Hepatocyte (in vitro differentiated cells): ENCODE results near the gene KRTAP22-2. TPM values are rescaled to one million over a fixed set of nuclear protein-coding genes. Genes with fewer than 3 reads are reported as not detected.

Experiments used
- DNase-seq: peaks from one replicate; pipeline ENCODE4 v3.0.0-alpha.2; 2016; ENCODE audit warnings: low spot score
- H2AFZ ChIP-seq: fragments of 200-600 bp; sonication (generic); 2 replicates; pipeline ENCODE4 v1.6.0; 2016; ENCODE audit warnings: antibody characterized with exemption, mild to moderate bottlenecking
- H3K27ac ChIP-seq: fragments of 200-600 bp; sonication (generic); 2 replicates; pipeline ENCODE4 v1.5.1; 2016; ENCODE audit warnings: mild to moderate bottlenecking
- H3K27me3 ChIP-seq: fragments of 200-600 bp; sonication (generic); 2 replicates; pipeline ENCODE4 v1.6.1; 2016
- H3K36me3 ChIP-seq: fragments of 200-600 bp; sonication (generic); replicated peaks from 2 replicates; pipeline ENCODE4 v1.5.1; 2016; ENCODE audit warnings: low read depth; ENCODE audit not compliant: insufficient read depth
- H3K4me1 ChIP-seq: fragments of 200-600 bp; sonication (generic); 2 replicates; pipeline ENCODE4 v1.5.1; 2016; ENCODE audit warnings: mild to moderate bottlenecking, moderate library complexity; ENCODE audit not compliant: insufficient read depth
- H3K4me2 ChIP-seq: fragments of 200-600 bp; sonication (generic); 2 replicates; pipeline ENCODE4 v1.6.0; 2016
- H3K4me3 ChIP-seq: fragments of 200-600 bp; sonication (generic); 2 replicates; pipeline ENCODE4 v1.5.1; 2016; ENCODE audit warnings: mild to moderate bottlenecking
- H3K79me2 ChIP-seq: fragments of 200-600 bp; sonication (generic); 2 replicates; pipeline ENCODE4 v1.6.0; 2017; ENCODE audit warnings: mild to moderate bottlenecking
- H3K9me2 ChIP-seq: fragments of 200-600 bp; sonication (generic); replicated peaks from 2 replicates; pipeline ENCODE4 v1.6.0; 2017; ENCODE audit warnings: mild to moderate bottlenecking; ENCODE audit not compliant: insufficient read depth
- H3K9me3 ChIP-seq: fragments of 200-600 bp; sonication (generic); 2 replicates; pipeline ENCODE4 v1.5.1; 2016; ENCODE audit warnings: low read depth, mild to moderate bottlenecking
- H4K20me1 ChIP-seq: fragments of 200-600 bp; sonication (generic); 2 replicates; pipeline ENCODE4 v1.6.0; 2016; ENCODE audit warnings: mild to moderate bottlenecking; ENCODE audit not compliant: insufficient read depth, poor library complexity, severe bottlenecking
- EZH2 ChIP-seq: fragments of 200-600 bp; sonication (generic); IDR thresholded peaks from 2 replicates; pipeline ENCODE4 v1.6.1; 2016; ENCODE audit warnings: antibody characterized with exemption, mild to moderate bottlenecking, borderline replicate concordance
- EZH2phosphoT487 ChIP-seq: fragments of 200-600 bp; sonication (generic); IDR thresholded peaks from one replicate; pipeline ENCODE4 v1.6.1; 2018; ENCODE audit warnings: antibody characterized with exemption, mild to moderate bottlenecking, low read depth, moderate library complexity; ENCODE audit not compliant: unreplicated experiment, severe bottlenecking
- WGBS: methylation state at CpG from one replicate; pipeline ENCODE4 v1.1.6; 2016; ENCODE audit warnings: low lambda C conversion rate; ENCODE audit errors: missing lambda C conversion rate; 5-methylcytosine and 5-hydroxymethylcytosine counted together
- polyA plus RNA-seq: library from polyadenylated mRNA; unstranded; fragments of >200 nt; fragmentation: Nextera tagmentation; extraction: Ambion mirVana; gene quantifications from 2 replicates; pipeline ENCODE4 v1.2.1, GENCODE V29; 2016
- total RNA-seq: library from RNA; depleted of rRNA; stranded (reverse); fragments of >200 nt; gene quantifications from 2 replicates; pipeline ENCODE4 v1.2.3, GENCODE V29; 2014
- TF ChIP-seq, protein P1 (sequence below): fragments of 200-600 bp; sonication (generic); IDR thresholded peaks from 2 replicates; pipeline ENCODE4 v1.5.1; 2016; ENCODE audit warnings: antibody characterized with exemption, mild to moderate bottlenecking; ENCODE audit not compliant: poor library complexity

Gene KRTAP22-2
- total and polyA plus RNA-seq, 2 experiments from 2014 or later, result not detected

DNA sequence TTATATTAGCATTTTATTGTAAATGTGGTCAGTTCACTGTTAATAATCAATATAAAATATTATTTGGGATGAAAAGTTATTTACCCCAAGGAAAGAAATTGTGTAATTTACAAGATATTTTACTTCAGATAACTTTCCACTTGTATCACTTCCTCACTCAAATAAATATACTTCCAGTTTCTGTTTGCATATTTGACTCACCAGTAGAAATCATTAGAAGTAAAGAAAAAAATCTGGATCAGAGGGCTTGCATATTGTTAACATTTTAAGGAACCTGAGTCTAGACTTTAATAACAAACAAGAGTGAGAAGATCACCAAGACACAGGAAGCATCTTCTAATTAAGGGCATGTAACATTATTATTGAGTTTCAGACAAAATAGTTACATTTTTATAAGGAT, 29.9 kb upstream of the KRTAP22-2 start:
- Histone ChIP-seq H3K79me2 (no peaks in the 10 kb centered on the region), H3K27ac (no peak overlapping the region), H3K36me3 (no peaks in the 10 kb centered on the region), H3K9me2 (no peaks in the 10 kb centered on the region), H3K4me1 (no peaks in the 10 kb centered on the region), H3K4me2 (no peak overlapping the region), H3K27me3 (no peaks in the 10 kb centered on the region), H2AFZ (no peak overlapping the region), H4K20me1 (no peaks in the 10 kb centered on the region), H3K4me3 (no peak overlapping the region), H3K9me3 (no peaks in the 10 kb centered on the region)
- DNase-seq, result no peak
- TF ChIP-seq EZH2phosphoT487, result no peak
- TF ChIP-seq, protein P1, sequence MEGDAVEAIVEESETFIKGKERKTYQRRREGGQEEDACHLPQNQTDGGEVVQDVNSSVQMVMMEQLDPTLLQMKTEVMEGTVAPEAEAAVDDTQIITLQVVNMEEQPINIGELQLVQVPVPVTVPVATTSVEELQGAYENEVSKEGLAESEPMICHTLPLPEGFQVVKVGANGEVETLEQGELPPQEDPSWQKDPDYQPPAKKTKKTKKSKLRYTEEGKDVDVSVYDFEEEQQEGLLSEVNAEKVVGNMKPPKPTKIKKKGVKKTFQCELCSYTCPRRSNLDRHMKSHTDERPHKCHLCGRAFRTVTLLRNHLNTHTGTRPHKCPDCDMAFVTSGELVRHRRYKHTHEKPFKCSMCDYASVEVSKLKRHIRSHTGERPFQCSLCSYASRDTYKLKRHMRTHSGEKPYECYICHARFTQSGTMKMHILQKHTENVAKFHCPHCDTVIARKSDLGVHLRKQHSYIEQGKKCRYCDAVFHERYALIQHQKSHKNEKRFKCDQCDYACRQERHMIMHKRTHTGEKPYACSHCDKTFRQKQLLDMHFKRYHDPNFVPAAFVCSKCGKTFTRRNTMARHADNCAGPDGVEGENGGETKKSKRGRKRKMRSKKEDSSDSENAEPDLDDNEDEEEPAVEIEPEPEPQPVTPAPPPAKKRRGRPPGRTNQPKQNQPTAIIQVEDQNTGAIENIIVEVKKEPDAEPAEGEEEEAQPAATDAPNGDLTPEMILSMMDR, result no peak
- TF ChIP-seq EZH2, result no peak

DNA sequence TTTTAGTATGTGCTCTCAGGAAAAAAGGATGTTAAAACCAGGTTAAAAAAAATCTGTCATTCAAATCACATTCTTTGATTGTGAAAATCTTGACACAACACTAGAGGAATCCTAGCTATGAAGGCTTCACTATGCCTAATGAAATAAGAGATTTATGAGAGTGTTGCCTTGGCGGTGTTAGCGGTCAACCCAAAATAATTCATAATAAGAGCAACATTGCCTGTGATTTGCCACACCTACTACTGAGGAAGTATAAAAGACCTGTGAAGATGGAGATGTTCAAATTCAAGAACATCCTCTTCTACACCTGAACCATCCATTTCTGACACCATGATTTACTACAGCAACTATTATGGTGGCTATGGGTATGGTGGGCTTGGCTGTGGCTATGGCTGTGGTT, 25.9 kb upstream of the KRTAP22-2 start, which contains the start of gene KRTAP20-1:
Gene KRTAP20-1 (plus strand): TSS at position 301 of the 400 bp plus-strand sequence. CDS start 30 bp downstream, at position 331.
- H3K4me2 ChIP-seq, result no peak within 1 kb of the TSS
- DNase-seq, result no peak
- H3K27ac ChIP-seq, result no peak within 1 kb of the TSS
- no peaks in the 10 kb centered on the region for H3K4me1 ChIP-seq
- H2AFZ ChIP-seq, result no peak within 1 kb of the TSS
- H3K9me3 ChIP-seq, result no peaks in the 10 kb centered on the region
- no peaks in the 10 kb centered on the region for H3K36me3 ChIP-seq
- H4K20me1 ChIP-seq, result no peaks in the 10 kb centered on the region
- H3K4me3 ChIP-seq, result no peak within 1 kb of the TSS
- H3K79me2 ChIP-seq, result no peaks in the 10 kb centered on the region
- TF ChIP-seq, protein P1, result no peak
- TF ChIP-seq EZH2 (no peak), EZH2phosphoT487 (no peak)
- WGBS, result 96% methylated on average over 2 of the region's 2 CpGs
- H3K27me3 ChIP-seq, result no peaks in the 10 kb centered on the region
- H3K9me2 ChIP-seq, result no peaks in the 10 kb centered on the region

DNA sequence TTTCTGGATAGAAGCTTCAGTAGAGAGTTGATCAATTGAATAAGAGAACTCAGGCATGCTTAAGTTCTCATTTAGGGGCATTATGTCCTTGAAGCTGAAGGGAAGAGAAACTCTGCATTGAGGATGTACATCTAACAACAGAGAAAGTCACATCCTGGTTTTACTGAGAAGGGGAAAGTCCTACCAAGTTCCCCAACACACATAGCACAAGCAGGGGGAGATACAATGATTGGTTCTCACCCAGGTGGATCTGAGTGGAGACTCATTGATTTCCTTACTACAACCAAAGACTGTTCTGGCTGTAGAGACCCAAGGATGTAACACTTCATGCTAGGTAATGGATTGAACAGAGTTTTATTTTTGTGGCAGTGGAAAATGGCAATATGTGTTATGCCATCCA, 25.0 kb upstream of the KRTAP22-2 start:
- Histone ChIP-seq H4K20me1 (no peaks in the 10 kb centered on the region), H3K9me2 (no peaks in the 10 kb centered on the region), H3K36me3 (no peaks in the 10 kb centered on the region), H3K4me2 (no peak overlapping the region), H3K27me3 (no peaks in the 10 kb centered on the region), H3K79me2 (no peaks in the 10 kb centered on the region), H3K4me3 (no peak overlapping the region), H3K27ac (no peak overlapping the region), H3K9me3 (no peaks in the 10 kb centered on the region), H3K4me1 (no peaks in the 10 kb centered on the region), H2AFZ (no peak overlapping the region)
- no peak for TF ChIP-seq EZH2phosphoT487
- TF ChIP-seq EZH2, result no peak
- TF ChIP-seq, protein P1, result no peak
- no peak for DNase-seq

DNA sequence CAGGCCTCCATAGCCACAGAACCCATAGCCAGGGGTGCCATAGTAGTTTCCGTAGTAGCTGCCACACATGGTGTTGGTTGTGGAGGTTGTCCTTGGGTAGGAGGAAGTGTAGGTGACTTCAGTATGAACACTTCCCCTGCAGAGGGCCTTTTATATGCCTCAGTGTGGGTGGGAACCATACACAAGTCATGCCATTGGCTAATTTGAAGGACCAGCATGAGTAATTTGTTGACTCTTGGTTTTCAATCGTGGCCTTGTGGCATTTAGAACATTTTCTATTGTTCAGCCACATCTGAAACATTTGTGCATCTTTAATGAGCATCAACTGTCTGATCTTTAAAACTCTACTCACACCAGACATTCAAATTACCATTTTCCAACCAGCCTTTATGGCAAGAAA, 23.6 kb upstream of the KRTAP22-2 start, which contains the start of gene KRTAP6-1:
Gene KRTAP6-1 (minus strand): TSS at position 95 of the 400 bp plus-strand sequence. CDS start 26 bp downstream, at position 69.
- H2AFZ ChIP-seq, result no peak within 1 kb of the TSS
- no peak within 1 kb of the TSS for H3K4me3 ChIP-seq
- no peak within 1 kb of the TSS for H3K4me2 ChIP-seq
- TF ChIP-seq EZH2 (no peak), EZH2phosphoT487 (no peak)
- TF ChIP-seq, protein P1, result no peak
- no peaks in the 10 kb centered on the region for H3K9me2 ChIP-seq
- H3K27me3 ChIP-seq, result no peaks in the 10 kb centered on the region
- H3K9me3 ChIP-seq, result no peaks in the 10 kb centered on the region
- H3K79me2 ChIP-seq, result no peaks in the 10 kb centered on the region
- no peak within 1 kb of the TSS for H3K27ac ChIP-seq
- no peaks in the 10 kb centered on the region for H3K36me3 ChIP-seq
- no peaks in the 10 kb centered on the region for H4K20me1 ChIP-seq
- 68% methylated on average over 2 of the region's 2 CpGs for WGBS
- no peak for DNase-seq
- H3K4me1 ChIP-seq, result no peaks in the 10 kb centered on the region
